GM23338 (cell line): ENCODE data around the gene UBE2V1. TPM values are rescaled to one million over a fixed set of nuclear protein-coding genes. Genes with fewer than 3 reads are reported as not detected.
A peak's percentile ranks its signal among the peaks of the same experiment; 100 is the strongest.

ENCODE experiments used
- ATAC-seq: fragments of 200-7000 bp; cut with Tn5 transposase; 3 replicates; pipeline ENCODE4 v1.9.1; 2020
- DNase-seq: peaks from one replicate; pipeline ENCODE4 v3.0.0-alpha.2; 2015; ENCODE audit warnings: low spot score
- H2AFZ ChIP-seq: fragments of 200-600 bp; sonication (generic); 2 replicates; pipeline ENCODE4 v1.8.0; 2016; ENCODE audit warnings: antibody characterized with exemption, mild to moderate bottlenecking, moderate library complexity
- H3F3A ChIP-seq: fragments of 200-600 bp; sonication (generic); replicated peaks from 2 replicates; pipeline ENCODE4 v1.8.0; 2017; ENCODE audit warnings: antibody characterized with exemption, mixed run types, low read depth
- H3K27ac ChIP-seq: fragments of 200-600 bp; sonication (generic); 2 replicates; pipeline ENCODE4 v1.6.1; 2016; ENCODE audit warnings: low read depth
- H3K27me3 ChIP-seq: fragments of 200-600 bp; sonication (generic); 2 replicates; pipeline ENCODE4 v1.8.0; 2016; ENCODE audit warnings: mild to moderate bottlenecking, mixed run types, moderate library complexity; ENCODE audit not compliant: insufficient read depth
- H3K36me3 ChIP-seq: fragments of 200-600 bp; sonication (generic); 2 replicates; pipeline ENCODE4 v1.8.0; 2016; ENCODE audit warnings: mild to moderate bottlenecking; ENCODE audit not compliant: insufficient read depth
- H3K4me1 ChIP-seq: fragments of 200-600 bp; sonication (generic); 2 replicates; pipeline ENCODE4 v1.8.0; 2016; ENCODE audit warnings: mild to moderate bottlenecking, moderate library complexity; ENCODE audit not compliant: insufficient read depth
- H3K4me2 ChIP-seq: fragments of 200-600 bp; sonication (generic); 2 replicates; pipeline ENCODE4 v1.7.1; 2017; ENCODE audit warnings: mixed run types
- H3K4me3 ChIP-seq: fragments of 200-600 bp; sonication (generic); 2 replicates; pipeline ENCODE4 v1.6.1; 2016; ENCODE audit warnings: mixed run types
- H3K79me2 ChIP-seq: fragments of 200-600 bp; sonication (generic); replicated peaks from 2 replicates; pipeline ENCODE4 v1.8.0; 2017; ENCODE audit warnings: mild to moderate bottlenecking; ENCODE audit not compliant: insufficient read depth
- H3K9me2 ChIP-seq: fragments of 200-600 bp; sonication (generic); 2 replicates; pipeline ENCODE4 v1.8.0; 2017; ENCODE audit not compliant: insufficient read depth
- H4K20me1 ChIP-seq: fragments of 200-600 bp; sonication (generic); replicated peaks from 2 replicates; pipeline ENCODE4 v1.8.0; 2017; ENCODE audit warnings: mild to moderate bottlenecking; ENCODE audit not compliant: insufficient read depth
- H3K27ac Mint-ChIP-seq: 2 replicates; pipeline ENCODE4 v1.8.0; 2020; ENCODE audit warnings: inconsistent platforms, mild to moderate bottlenecking, moderate library complexity, mixed read lengths
- H3K27me3 Mint-ChIP-seq: 3 replicates; pipeline ENCODE4 v1.8.0; 2022; ENCODE audit warnings: low read depth, mild to moderate bottlenecking, moderate library complexity, mixed read lengths, inconsistent platforms; ENCODE audit not compliant: insufficient read depth, poor library complexity
- H3K36me3 Mint-ChIP-seq: 3 replicates; pipeline ENCODE4 v1.8.0; 2021; ENCODE audit warnings: low read depth, mild to moderate bottlenecking, inconsistent platforms, moderate library complexity, mixed read lengths
- H3K4me1 Mint-ChIP-seq: 3 replicates; pipeline ENCODE4 v1.8.0; 2020; ENCODE audit warnings: mild to moderate bottlenecking, inconsistent platforms, mixed read lengths
- H3K4me3 Mint-ChIP-seq: 3 replicates; pipeline ENCODE4 v1.8.0; 2021; ENCODE audit warnings: moderate library complexity, mild to moderate bottlenecking, inconsistent platforms, mixed read lengths
- H3K9me3 Mint-ChIP-seq: 3 replicates; pipeline ENCODE4 v1.8.0; 2020; ENCODE audit warnings: moderate library complexity, mild to moderate bottlenecking, inconsistent platforms, mixed read lengths
- CREB1 ChIP-seq: fragments of 250-450 bp; sonication (Bioruptor Pico); IDR thresholded peaks from 2 replicates; pipeline ENCODE4 v1.5.0; 2020; ENCODE audit warnings: low read depth, mild to moderate bottlenecking, moderate library complexity
- EZH2 ChIP-seq: fragments of 200-600 bp; sonication (generic); IDR thresholded peaks from one replicate; pipeline ENCODE4 v1.8.0; 2017; ENCODE audit warnings: antibody characterized with exemption, mild to moderate bottlenecking, low read depth; ENCODE audit not compliant: unreplicated experiment
- EZH2phosphoT487 ChIP-seq: fragments of 200-600 bp; sonication (generic); IDR thresholded peaks from one replicate; pipeline ENCODE4 v1.8.1; 2018; ENCODE audit warnings: antibody characterized with exemption; ENCODE audit not compliant: unreplicated experiment
- JUNB ChIP-seq: IDR thresholded peaks from one replicate; pipeline ENCODE4 v1.6.1; 2016; ENCODE audit warnings: antibody characterized with exemption; ENCODE audit not compliant: unreplicated experiment
- NANOG ChIP-seq: IDR thresholded peaks from 2 replicates; pipeline ENCODE4 v1.6.1; 2016; ENCODE audit warnings: antibody characterized with exemption, borderline replicate concordance
- POLR2AphosphoS5 ChIP-seq: IDR thresholded peaks from 2 replicates; pipeline ENCODE4 v1.6.1; 2016; ENCODE audit warnings: antibody characterized with exemption, low read depth
- STAT1 ChIP-seq: IDR thresholded peaks from one replicate; pipeline ENCODE4 v1.6.1; 2016; ENCODE audit warnings: antibody characterized with exemption; ENCODE audit not compliant: unreplicated experiment
- polyA plus RNA-seq: library from polyadenylated mRNA; unstranded; fragments of >200 nt; fragmentation: Nextera tagmentation; extraction: Ambion mirVana; gene quantifications from 2 replicates; pipeline ENCODE4 v1.2.1, GENCODE V29; 2016
- total RNA-seq: library from RNA; depleted of rRNA; stranded (reverse); fragments of >200 nt; shearing (Covaris generic); gene quantifications from 2 replicates; pipeline ENCODE4 v1.2.3, GENCODE V29; 2014
- TF ChIP-seq, protein P1 (sequence below): IDR thresholded peaks from one replicate; pipeline ENCODE4 v1.6.1; 2018; ENCODE audit warnings: antibody characterized with exemption; ENCODE audit not compliant: unreplicated experiment
- TF ChIP-seq, protein P2 (sequence below), 2 experiments: fragments of 200-600 bp in 1 of 2; sonication (generic) in 1 of 2; conservative IDR thresholded peaks; 2 replicates each; pipeline versions ENCODE4 v1.5.1 to v1.6.1; 2016 to 2017; ENCODE audit warnings: antibody characterized with exemption in 2 of 2, low read depth in 2 of 2, mild to moderate bottlenecking in 2 of 2, moderate library complexity in 1 of 2

UBE2V1 gene
- total and polyA plus RNA-seq, 2 experiments from 2014 or later: 105 to 302 TPM

DNA sequence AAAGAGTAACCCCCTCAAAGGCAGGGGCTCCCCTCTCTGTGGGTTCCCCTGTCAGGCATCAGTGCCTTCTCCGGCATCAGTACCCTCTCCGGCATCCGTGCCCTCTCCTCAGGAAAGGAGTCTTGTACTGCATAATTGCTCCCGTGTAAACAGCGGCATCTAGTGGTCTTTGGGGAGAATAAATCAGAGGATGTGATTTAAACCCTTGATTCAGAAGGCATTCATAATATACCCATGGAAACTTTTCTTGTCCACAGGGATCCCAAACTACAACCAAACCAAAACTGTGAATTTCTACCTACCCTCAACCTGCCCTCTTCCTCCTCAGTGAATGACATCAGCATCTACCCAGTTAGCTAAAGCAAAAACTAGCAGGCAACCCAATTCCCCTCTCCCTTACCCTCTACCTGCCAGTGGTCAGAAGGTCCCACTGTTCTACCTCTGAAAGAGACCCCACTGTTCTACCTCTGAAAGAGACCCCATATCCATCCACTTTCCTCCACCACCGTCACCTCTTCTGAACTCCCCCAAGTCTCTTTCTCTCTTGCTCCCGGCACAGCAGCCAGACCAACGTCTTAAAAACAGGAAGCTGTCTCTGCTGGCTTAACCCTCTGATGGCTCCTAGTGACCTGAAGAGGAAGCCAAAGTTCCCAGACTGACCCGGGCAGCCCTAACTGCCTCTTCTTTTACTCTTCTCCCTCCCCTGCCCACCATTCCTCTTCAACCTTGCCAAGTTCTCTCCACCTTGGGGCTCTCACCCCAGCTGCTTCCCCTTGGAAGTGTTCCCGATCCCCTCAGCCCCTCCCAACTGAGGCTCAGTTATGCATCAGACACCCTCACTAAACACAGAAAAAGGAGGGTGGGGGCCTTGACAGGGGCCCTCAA lies 27.2 kb downstream of the UBE2V1 start:
- H3K4me3 ChIP-seq: peak overlapping the region; percentile 2; the same call in 1 of the 2 replicates
- peaks cover 3% of the 10 kb centered on the region; the same call in 1 of the 2 replicates for H3K36me3 ChIP-seq
- peaks cover 12% of the 10 kb centered on the region for H3K27me3 Mint-ChIP-seq
- H3K9me2 ChIP-seq: no peaks in the 10 kb centered on the region
- H3K27me3 ChIP-seq: no peaks in the 10 kb centered on the region
- peaks cover 31% of the 10 kb centered on the region for H3K4me1 ChIP-seq
- peak overlapping the region; percentile 86 for H3K27ac ChIP-seq
- H4K20me1 ChIP-seq: peaks cover 38% of the 10 kb centered on the region
- peaks cover 27% of the 10 kb centered on the region for H3K4me1 Mint-ChIP-seq
- ATAC-seq: peak; percentile 89
- TF ChIP-seq CREB1 (CRISPR knock-in tag) (no peak), STAT1 (no peak), NANOG (no peak), JUNB (no peak), EZH2 (no peak), POLR2AphosphoS5 (no peak)
- TF ChIP-seq, protein P1, sequence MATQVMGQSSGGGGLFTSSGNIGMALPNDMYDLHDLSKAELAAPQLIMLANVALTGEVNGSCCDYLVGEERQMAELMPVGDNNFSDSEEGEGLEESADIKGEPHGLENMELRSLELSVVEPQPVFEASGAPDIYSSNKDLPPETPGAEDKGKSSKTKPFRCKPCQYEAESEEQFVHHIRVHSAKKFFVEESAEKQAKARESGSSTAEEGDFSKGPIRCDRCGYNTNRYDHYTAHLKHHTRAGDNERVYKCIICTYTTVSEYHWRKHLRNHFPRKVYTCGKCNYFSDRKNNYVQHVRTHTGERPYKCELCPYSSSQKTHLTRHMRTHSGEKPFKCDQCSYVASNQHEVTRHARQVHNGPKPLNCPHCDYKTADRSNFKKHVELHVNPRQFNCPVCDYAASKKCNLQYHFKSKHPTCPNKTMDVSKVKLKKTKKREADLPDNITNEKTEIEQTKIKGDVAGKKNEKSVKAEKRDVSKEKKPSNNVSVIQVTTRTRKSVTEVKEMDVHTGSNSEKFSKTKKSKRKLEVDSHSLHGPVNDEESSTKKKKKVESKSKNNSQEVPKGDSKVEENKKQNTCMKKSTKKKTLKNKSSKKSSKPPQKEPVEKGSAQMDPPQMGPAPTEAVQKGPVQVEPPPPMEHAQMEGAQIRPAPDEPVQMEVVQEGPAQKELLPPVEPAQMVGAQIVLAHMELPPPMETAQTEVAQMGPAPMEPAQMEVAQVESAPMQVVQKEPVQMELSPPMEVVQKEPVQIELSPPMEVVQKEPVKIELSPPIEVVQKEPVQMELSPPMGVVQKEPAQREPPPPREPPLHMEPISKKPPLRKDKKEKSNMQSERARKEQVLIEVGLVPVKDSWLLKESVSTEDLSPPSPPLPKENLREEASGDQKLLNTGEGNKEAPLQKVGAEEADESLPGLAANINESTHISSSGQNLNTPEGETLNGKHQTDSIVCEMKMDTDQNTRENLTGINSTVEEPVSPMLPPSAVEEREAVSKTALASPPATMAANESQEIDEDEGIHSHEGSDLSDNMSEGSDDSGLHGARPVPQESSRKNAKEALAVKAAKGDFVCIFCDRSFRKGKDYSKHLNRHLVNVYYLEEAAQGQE: no peak
- TF ChIP-seq, protein P2, sequence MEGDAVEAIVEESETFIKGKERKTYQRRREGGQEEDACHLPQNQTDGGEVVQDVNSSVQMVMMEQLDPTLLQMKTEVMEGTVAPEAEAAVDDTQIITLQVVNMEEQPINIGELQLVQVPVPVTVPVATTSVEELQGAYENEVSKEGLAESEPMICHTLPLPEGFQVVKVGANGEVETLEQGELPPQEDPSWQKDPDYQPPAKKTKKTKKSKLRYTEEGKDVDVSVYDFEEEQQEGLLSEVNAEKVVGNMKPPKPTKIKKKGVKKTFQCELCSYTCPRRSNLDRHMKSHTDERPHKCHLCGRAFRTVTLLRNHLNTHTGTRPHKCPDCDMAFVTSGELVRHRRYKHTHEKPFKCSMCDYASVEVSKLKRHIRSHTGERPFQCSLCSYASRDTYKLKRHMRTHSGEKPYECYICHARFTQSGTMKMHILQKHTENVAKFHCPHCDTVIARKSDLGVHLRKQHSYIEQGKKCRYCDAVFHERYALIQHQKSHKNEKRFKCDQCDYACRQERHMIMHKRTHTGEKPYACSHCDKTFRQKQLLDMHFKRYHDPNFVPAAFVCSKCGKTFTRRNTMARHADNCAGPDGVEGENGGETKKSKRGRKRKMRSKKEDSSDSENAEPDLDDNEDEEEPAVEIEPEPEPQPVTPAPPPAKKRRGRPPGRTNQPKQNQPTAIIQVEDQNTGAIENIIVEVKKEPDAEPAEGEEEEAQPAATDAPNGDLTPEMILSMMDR (conservative IDR thresholded peaks at IDR 0.05; ENCODE audit: low read depth in 2 of 2): peak; percentile 92 to 93
- peaks cover 34% of the 10 kb centered on the region for H3K79me2 ChIP-seq
- peaks cover 7% of the 10 kb centered on the region; the same call in 1 of the 2 replicates for H3F3A ChIP-seq
- H3K4me2 ChIP-seq: peak overlapping the region; percentile 56
- peak; percentile 90 for DNase-seq
- peak overlapping the region; percentile 28; the same call in 2 of the 3 replicates for H3K4me3 Mint-ChIP-seq
- H3K36me3 Mint-ChIP-seq: peaks cover 23% of the 10 kb centered on the region
- no peaks in the 10 kb centered on the region for H3K9me3 Mint-ChIP-seq
- peak overlapping the region; percentile 64; the same call in 1 of the 2 replicates for H3K27ac Mint-ChIP-seq
- H2AFZ ChIP-seq: no peak overlapping the region

DNA sequence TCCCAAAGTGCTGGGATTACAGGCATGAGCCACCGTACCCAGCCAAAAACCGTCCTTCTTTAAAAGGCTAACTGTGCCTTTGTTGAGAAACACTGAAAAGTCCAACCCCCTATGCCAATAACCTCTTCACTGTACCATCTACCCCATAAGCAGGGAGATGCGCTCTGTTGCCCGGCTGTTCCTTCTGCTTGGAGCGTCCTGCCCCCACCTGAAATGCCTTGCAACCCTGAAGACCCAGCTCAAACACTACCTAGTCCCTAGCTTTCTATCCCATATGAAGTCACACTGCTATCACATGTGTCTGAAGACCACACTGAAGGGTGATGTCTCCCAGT lies 27.8 kb downstream of the UBE2V1 start:
- H3K9me2 ChIP-seq: no peaks in the 10 kb centered on the region
- peaks cover 7% of the 10 kb centered on the region; the same call in 1 of the 2 replicates for H3F3A ChIP-seq
- peak; percentile 17 for ATAC-seq
- H3K4me1 ChIP-seq: peaks cover 31% of the 10 kb centered on the region
- no peak for DNase-seq
- peaks cover 3% of the 10 kb centered on the region; the same call in 1 of the 2 replicates for H3K36me3 ChIP-seq
- peaks cover 27% of the 10 kb centered on the region for H3K4me1 Mint-ChIP-seq
- peaks cover 21% of the 10 kb centered on the region for H3K36me3 Mint-ChIP-seq
- H3K27me3 ChIP-seq: no peaks in the 10 kb centered on the region
- H2AFZ ChIP-seq: no peak overlapping the region
- H3K4me2 ChIP-seq: no peak overlapping the region
- no peak overlapping the region for H3K27ac ChIP-seq
- H4K20me1 ChIP-seq: peaks cover 33% of the 10 kb centered on the region
- peaks cover 28% of the 10 kb centered on the region for H3K79me2 ChIP-seq
- 0 out of 2 replicates have a peak overlapping the region, but pooled peaks have one; percentile 11 for H3K27ac Mint-ChIP-seq
- no peaks in the 10 kb centered on the region for H3K9me3 Mint-ChIP-seq
- no peak overlapping the region for H3K4me3 Mint-ChIP-seq
- no peak overlapping the region for H3K4me3 ChIP-seq
- peaks cover 12% of the 10 kb centered on the region for H3K27me3 Mint-ChIP-seq
- no peak for TF ChIP-seq EZH2phosphoT487
- no peak for TF ChIP-seq CREB1 (CRISPR knock-in tag)
- TF ChIP-seq NANOG: no peak
- no peak for TF ChIP-seq EZH2
- TF ChIP-seq, protein P1: no peak
